SK-N-SH treated with all-trans-retinoic acid at 6 μM for 48 hours (cell line): ENCODE measurements around the gene BCAR1.

ENCODE experiments used
- ATAC-seq: fragments of 200-7000 bp; cut with Tn5 transposase; 3 replicates; pipeline ENCODE4 v1.9.1; 2020; ENCODE audit warnings: mild to moderate bottlenecking, moderate library complexity
- ARNTL ChIP-seq: fragments of 450-650 bp; formaldehyde crosslinking; IDR thresholded peaks from 2 replicates; pipeline ENCODE4 v1.5.0; 2020; ENCODE audit warnings: low read depth, mild to moderate bottlenecking, moderate library complexity, borderline replicate concordance
- BACH2 ChIP-seq: fragments of 250-450 bp; sonication (Bioruptor Pico); IDR thresholded peaks from 2 replicates; pipeline ENCODE4 v1.9.0; 2021; ENCODE audit warnings: mild to moderate bottlenecking, borderline replicate concordance
- CSDC2 ChIP-seq: fragments of 250-450 bp; sonication (Bioruptor Pico); IDR thresholded peaks from 2 replicates; pipeline ENCODE4 v1.5.0; 2020; ENCODE audit warnings: mild to moderate bottlenecking, moderate library complexity
- CSRNP3 ChIP-seq: fragments of 250-450 bp; sonication (Bioruptor Pico); IDR thresholded peaks from 2 replicates; pipeline ENCODE4 v1.5.1; 2021; ENCODE audit warnings: mild to moderate bottlenecking, moderate library complexity
- ESRRG ChIP-seq: fragments of 250-450 bp; sonication (Bioruptor Pico); IDR thresholded peaks from 2 replicates; pipeline ENCODE4 v1.6.1; 2021; ENCODE audit warnings: mild to moderate bottlenecking
- GLIS3 ChIP-seq: fragments of 250-450 bp; sonication (Bioruptor Pico); IDR thresholded peaks from 2 replicates; pipeline ENCODE4 v1.5.0; 2020; ENCODE audit warnings: mild to moderate bottlenecking, moderate library complexity
- ISL1 ChIP-seq: fragments of 250-450 bp; sonication (Bioruptor Pico); IDR thresholded peaks from 2 replicates; pipeline ENCODE4 v2.1.2; 2022; ENCODE audit warnings: mild to moderate bottlenecking, moderate library complexity
- OSR1 ChIP-seq: fragments of 250-450 bp; sonication (Bioruptor Pico); IDR thresholded peaks from 2 replicates; pipeline ENCODE4 v1.8.0; 2022; ENCODE audit warnings: moderate library complexity, mild to moderate bottlenecking, inconsistent platforms
- PATZ1 ChIP-seq: fragments of 250-450 bp; sonication (Bioruptor Pico); IDR thresholded peaks from 2 replicates; pipeline ENCODE4 v1.8.0; 2020; ENCODE audit warnings: mild to moderate bottlenecking, moderate library complexity, borderline replicate concordance
- POU6F1 ChIP-seq: fragments of 250-450 bp; sonication (Bioruptor Pico); IDR thresholded peaks from 2 replicates; pipeline ENCODE4 v1.8.0; 2021; ENCODE audit warnings: low read depth, mild to moderate bottlenecking, moderate library complexity, borderline replicate concordance
- PPARA ChIP-seq: fragments of 250-450 bp; sonication (Bioruptor Pico); IDR thresholded peaks from 2 replicates; pipeline ENCODE4 v1.5.0; 2020; ENCODE audit warnings: mild to moderate bottlenecking, borderline replicate concordance
- RARB ChIP-seq: fragments of 250-450 bp; sonication (Bioruptor Pico); IDR thresholded peaks from 2 replicates; pipeline ENCODE4 v1.8.0; 2021; ENCODE audit warnings: mild to moderate bottlenecking, moderate library complexity
- SNAI2 ChIP-seq: fragments of 250-450 bp; sonication (Bioruptor Pico); IDR thresholded peaks from 2 replicates; pipeline ENCODE4 v1.5.0; 2020; ENCODE audit warnings: mild to moderate bottlenecking, moderate library complexity
- TCF4 ChIP-seq: fragments of 250-450 bp; sonication (Bioruptor Pico); IDR thresholded peaks from 2 replicates; pipeline ENCODE4 v1.8.0; 2021; ENCODE audit warnings: mild to moderate bottlenecking, moderate library complexity, borderline replicate concordance
- TOX ChIP-seq: fragments of 250-450 bp; sonication (Bioruptor Pico); IDR thresholded peaks from 2 replicates; pipeline ENCODE4 v1.8.0; 2021; ENCODE audit warnings: mild to moderate bottlenecking, moderate library complexity, borderline replicate concordance
- ZC3H10 ChIP-seq: fragments of 250-450 bp; sonication (Bioruptor Pico); IDR thresholded peaks from 2 replicates; pipeline ENCODE4 v1.5.1; 2021; ENCODE audit warnings: mild to moderate bottlenecking, moderate library complexity
- ZFP30 ChIP-seq: fragments of 450-650 bp; formaldehyde crosslinking; IDR thresholded peaks from 2 replicates; pipeline ENCODE4 v1.5.0; 2022; ENCODE audit warnings: mild to moderate bottlenecking, moderate library complexity
- ZNF565 ChIP-seq: fragments of 450-650 bp; formaldehyde crosslinking; conservative IDR thresholded peaks from 2 replicates; pipeline ENCODE4 v1.5.0; 2020; ENCODE audit warnings: low read depth, mild to moderate bottlenecking, moderate library complexity
- ZNF8 ChIP-seq: fragments of 450-650 bp; formaldehyde crosslinking; IDR thresholded peaks from 2 replicates; pipeline ENCODE4 v1.5.0; 2020; ENCODE audit warnings: mild to moderate bottlenecking, moderate library complexity

The BCAR1 gene

GRCh38 chr16:75265911-75266701 lies 14.7 kb upstream of the BCAR1 start:
- TF ChIP-seq RARB (CRISPR knock-in tag), result no peak
- no peak for TF ChIP-seq ZNF565 (CRISPR knock-in tag)
- no peak for TF ChIP-seq CSDC2 (CRISPR knock-in tag)
- TF ChIP-seq GLIS3, result no peak
- no peak for TF ChIP-seq PPARA (CRISPR knock-in tag)
- peak; percentile 49 for ATAC-seq

GRCh38 chr16:75264999-75265910 lies 13.8 kb upstream of the BCAR1 start:
- ATAC-seq, result peak; percentile 47
- TF ChIP-seq ARNTL (CRISPR knock-in tag) (no peak), ZFP30 (CRISPR knock-in tag) (no peak), PPARA (CRISPR knock-in tag) (no peak), ISL1 (CRISPR knock-in tag) (no peak), ESRRG (CRISPR knock-in tag) (no peak), BACH2 (CRISPR knock-in tag) (no peak), ZC3H10 (CRISPR knock-in tag) (no peak), RARB (CRISPR knock-in tag) (no peak), PATZ1 (CRISPR knock-in tag) (no peak), CSRNP3 (CRISPR knock-in tag) (no peak), OSR1 (CRISPR knock-in tag) (no peak), GLIS3 (no peak), TOX (CRISPR knock-in tag) (no peak), ZNF565 (CRISPR knock-in tag) (no peak), ZNF8 (CRISPR knock-in tag) (no peak), POU6F1 (no peak), SNAI2 (CRISPR knock-in tag) (no peak)

GRCh38 chr16:75264457-75264998 lies 13.1 kb upstream of the BCAR1 start:
- TF ChIP-seq ZNF565 (CRISPR knock-in tag) (no peak), TCF4 (peak; percentile 71; the same call in 1 of the 2 replicates), OSR1 (CRISPR knock-in tag) (no peak), SNAI2 (CRISPR knock-in tag) (no peak), RARB (CRISPR knock-in tag) (no peak), CSRNP3 (CRISPR knock-in tag) (no peak)
- ATAC-seq, result peak; percentile 39

- TF ChIP-seq CSDC2 (CRISPR knock-in tag) (no peak), ZNF8 (CRISPR knock-in tag) (no peak), RARB (CRISPR knock-in tag) (no peak), ISL1 (CRISPR knock-in tag) (no peak), ZNF565 (CRISPR knock-in tag) (no peak)
- TF ChIP-seq, all 23 proteins: peak for 0
- peak; percentile 23 for ATAC-seq
Observed at GRCh38 chr16:75263963-75264445, 12.6 kb upstream of the BCAR1 start.
